CD14-positive monocyte (primary cell): ENCODE measurements around the gene FUT1. TPM values are rescaled to one million over a fixed set of nuclear protein-coding genes. Genes with fewer than 3 reads are reported as not detected.

Source experiments
- DNase-seq, 3 donors: peaks; one replicate each; pipeline ENCODE4 v3.0.0-alpha.2; 2011 to 2022
- H2AFZ ChIP-seq: 2 replicates; pipeline ENCODE4 v1.6.0; 2012; ENCODE audit warnings: mild to moderate bottlenecking, low read depth, low read length, inconsistent platforms; ENCODE audit not compliant: insufficient read depth, poor library complexity, severe bottlenecking
- H3K27ac ChIP-seq, 2 donors: 1 replicate in 1 of 2; 2 replicates in 1 of 2; pipeline ENCODE4 v1.5.1; 2012 to 2013; ENCODE audit warnings: low read length in 2 of 2, control low read depth in 1 of 2, inconsistent platforms in 1 of 2, low read depth in 1 of 2, mild to moderate bottlenecking in 1 of 2
- H3K27me3 ChIP-seq, 2 donors: one replicate each; pipeline versions ENCODE4 v1.6.0 to v1.6.1; 2011 to 2013; ENCODE audit warnings: low read length in 2 of 2; ENCODE audit not compliant: control insufficient read depth in 2 of 2, insufficient read depth in 2 of 2
- H3K36me3 ChIP-seq, 2 donors: replicated peaks in 1 of 2; 1 replicate in 1 of 2; 2 replicates in 1 of 2; pipeline versions ENCODE4 v1.5.1 to v1.6.1; 2012 to 2013; ENCODE audit warnings: low read length in 2 of 2, control low read depth in 1 of 2, inconsistent platforms in 1 of 2, mild to moderate bottlenecking in 1 of 2; ENCODE audit not compliant: insufficient read depth in 2 of 2, control insufficient read depth in 1 of 2
- H3K4me1 ChIP-seq, 2 donors: 1 replicate in 1 of 2; 2 replicates in 1 of 2; pipeline versions ENCODE4 v1.5.1 to v1.6.1; 2012 to 2013; ENCODE audit warnings: low read length in 2 of 2, control low read depth in 1 of 2, inconsistent platforms in 1 of 2, mild to moderate bottlenecking in 1 of 2, moderate library complexity in 1 of 2; ENCODE audit not compliant: insufficient read depth in 2 of 2, control insufficient read depth in 1 of 2
- H3K4me2 ChIP-seq: replicated peaks from 2 replicates; pipeline ENCODE3; 2012; ENCODE audit warnings: low read length, moderate library complexity, mild to moderate bottlenecking; ENCODE audit not compliant: poor library complexity, severe bottlenecking; ENCODE audit errors: extremely low read depth
- H3K4me3 ChIP-seq, 3 experiments: fragments of 200-600 bp in 1 of 3; sonication (generic) in 1 of 3; replicated peaks in 1 of 3; 1 replicate in 2 of 3; 2 replicates in 1 of 3; pipeline ENCODE4 v1.5.1; 2011 to 2013; ENCODE audit warnings: low read length in 3 of 3, mild to moderate bottlenecking in 3 of 3, control low read depth in 2 of 3, low read depth in 2 of 3, inconsistent platforms in 1 of 3, moderate library complexity in 1 of 3
- H3K79me2 ChIP-seq: 2 replicates; pipeline ENCODE4 v1.6.0; 2012; ENCODE audit warnings: mild to moderate bottlenecking, control low read depth, inconsistent platforms, low read length, moderate library complexity; ENCODE audit not compliant: insufficient read depth
- H3K9ac ChIP-seq: 2 replicates; pipeline ENCODE4 v1.6.0; 2017; ENCODE audit warnings: low read length, mild to moderate bottlenecking; ENCODE audit not compliant: insufficient read depth, poor library complexity, severe bottlenecking
- H3K9me3 ChIP-seq, 2 donors: replicated peaks in 1 of 2; 1 replicate in 1 of 2; 2 replicates in 1 of 2; pipeline versions ENCODE4 v1.5.1 to v1.6.1; 2012 to 2013; ENCODE audit warnings: low read length in 2 of 2, control low read depth in 1 of 2; ENCODE audit not compliant: control insufficient read depth in 1 of 2, insufficient read depth in 1 of 2
- H4K20me1 ChIP-seq: 2 replicates; pipeline ENCODE4 v1.6.0; 2012; ENCODE audit warnings: mild to moderate bottlenecking, low read length, control low read depth, moderate library complexity; ENCODE audit not compliant: insufficient read depth
- H3K27ac Mint-ChIP-seq, 7 donors: one replicate each; pipeline ENCODE4 v1.8.0; 2020; ENCODE audit warnings: mild to moderate bottlenecking in 7 of 7, mixed read lengths in 7 of 7, moderate library complexity in 6 of 7, inconsistent platforms in 2 of 7
- H3K27me3 Mint-ChIP-seq, 3 donors: one replicate each; pipeline ENCODE4 v1.8.0; 2021 to 2022; ENCODE audit warnings: low read depth in 3 of 3, mild to moderate bottlenecking in 3 of 3, mixed read lengths in 3 of 3, moderate library complexity in 3 of 3, inconsistent platforms in 1 of 3
- H3K36me3 Mint-ChIP-seq, 2 donors: one replicate each; pipeline ENCODE4 v1.8.0; 2020; ENCODE audit warnings: mixed read lengths in 2 of 2, inconsistent platforms in 1 of 2, mild to moderate bottlenecking in 1 of 2
- H3K4me1 Mint-ChIP-seq: one replicate; pipeline ENCODE4 v1.8.0; 2020; ENCODE audit warnings: mild to moderate bottlenecking, mixed read lengths
- H3K4me3 Mint-ChIP-seq, 2 donors: one replicate each; pipeline ENCODE4 v1.8.0; 2020; ENCODE audit warnings: mild to moderate bottlenecking in 2 of 2, mixed read lengths in 2 of 2, moderate library complexity in 1 of 2
- H3K9me3 Mint-ChIP-seq, 7 donors: one replicate each; pipeline ENCODE4 v1.8.0; 2020 to 2022; ENCODE audit warnings: mixed read lengths in 7 of 7, mild to moderate bottlenecking in 6 of 7, moderate library complexity in 6 of 7, inconsistent platforms in 2 of 7
- CTCF ChIP-seq: fragments of 200-600 bp; IDR thresholded peaks from one replicate; pipeline ENCODE4 v1.8.0; 2022; ENCODE audit warnings: antibody characterized with exemption, mild to moderate bottlenecking
- WGBS: methylation state at CpG from one replicate; pipeline ENCODE4 v1.1.5; 2013; ENCODE audit warnings: missing lambda C conversion rate; ENCODE audit not compliant: insufficient coverage; 5-methylcytosine and 5-hydroxymethylcytosine counted together
- intact Hi-C, 2 donors: fragments of 100-400 bp; cut with micrococcal nuclease; formaldehyde crosslinking; loops; one replicate each; pipeline versions ENCODE4 v1.15.0 to v1.15.1; 2023
- polyA minus RNA-seq: library from RNA; depleted of rRNA, polyadenylated mRNA; stranded (reverse); fragments of >200 nt; gene quantifications from 2 replicates; pipeline ENCODE4 v1.2.3, GENCODE V29; 2012
- polyA plus RNA-seq, 3 donors: library from polyadenylated mRNA; depleted of rRNA in 1 of 3; unstranded in 2 of 3; stranded (reverse) in 1 of 3; fragments of 300-500 nt in 2 of 3; fragments of >200 nt in 1 of 3; fragmentation: Illumina TruSeq in 2 of 3; gene quantifications; 1 replicate in 2 of 3; 2 replicates in 1 of 3; pipeline ENCODE4 v1.2.3, GENCODE V29; 2012 to 2021
- total RNA-seq, 12 experiments: library from RNA in 1 of 12; stranded (reverse) in 1 of 12; fragments of 120-200 nt in 1 of 12; gene quantifications; one replicate each; pipeline ENCODE4 v1.2.4 and lab custom pipeline; 2013 to 2026; ENCODE audit warnings: mixed read lengths in 6 of 12, inconsistent platforms in 1 of 12

The FUT1 gene
- 0.02 TPM for total RNA-seq (2013)
- polyA plus RNA-seq, result under 1 TPM in 1 of 3 donors, not detected in 2; 0.03 TPM
- polyA minus RNA-seq, result 0.08 and 0.14 TPM in 2 replicates
- total RNA-seq (lab: John Stamatoyannopoulos, UW), result 0 to 4.0 (median 0.49) reads per million in 11 experiments

DNA sequence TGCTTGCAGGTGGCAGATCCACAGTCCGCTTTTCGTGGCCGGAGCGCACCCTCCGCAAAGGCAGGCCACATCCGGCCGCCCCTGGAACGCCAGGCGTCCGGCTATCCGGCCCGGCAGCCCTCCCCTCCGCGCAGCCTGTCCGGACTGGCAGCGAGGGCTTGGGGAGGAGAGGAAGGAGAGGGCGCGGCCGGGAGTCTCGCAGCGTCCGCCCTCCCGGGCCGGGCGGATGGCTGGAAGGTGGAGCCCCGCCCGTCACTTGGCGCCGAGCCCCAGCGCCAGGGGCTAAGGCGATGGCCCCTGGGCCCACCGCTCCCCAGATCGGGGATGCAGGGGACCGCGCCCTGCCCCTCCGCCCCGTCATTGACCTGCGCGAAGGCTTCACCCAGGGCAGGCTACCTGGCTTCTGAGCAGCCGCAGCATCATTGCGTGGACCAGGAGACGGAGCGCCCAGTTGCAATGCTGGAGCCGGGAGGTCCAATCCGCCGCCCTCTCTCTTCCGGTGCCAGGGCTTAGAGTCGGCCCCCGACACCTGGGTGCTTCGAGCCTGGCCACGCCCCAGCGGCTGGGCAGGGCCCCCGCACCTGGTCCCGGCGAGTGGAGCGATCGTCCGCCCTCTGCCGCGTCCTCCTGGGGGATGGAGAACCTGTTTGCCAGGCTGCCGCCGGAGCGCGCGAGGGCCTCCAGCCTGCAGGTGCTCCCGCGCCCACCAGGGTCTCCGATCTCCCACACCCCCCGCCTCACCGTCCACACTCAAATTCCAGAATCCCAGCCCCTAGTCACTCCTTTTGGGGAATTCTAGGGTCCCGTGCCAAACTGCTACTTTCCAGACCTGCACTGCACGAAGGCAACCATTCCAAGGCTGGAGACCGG is at the start of gene FUT1:
FUT1 (minus strand) TSS at position 146 of the 870 bp plus-strand sequence. CDS start 1,360 bp downstream, outside the sequence.
- Mint-ChIP-seq H3K4me1 (peaks cover 19% of the 10 kb centered on the region), H3K9me3 (peaks cover 0 to 19% (median 8%) of the 10 kb centered on the region in 7 donors), H3K4me3 (peak within 1 kb of the TSS; percentile 28 to 79), H3K27me3 (peaks cover 41 to 67% (median 56%) of the 10 kb centered on the region in 3 donors), H3K27ac (peak within 1 kb of the TSS in 1 of 7 donors; percentile 50), H3K36me3 (peaks cover 0 to 3% of the 10 kb centered on the region in 2 donors)
- H3K9ac ChIP-seq, result no peak within 1 kb of the TSS
- no peaks in the 10 kb centered on the region for H3K79me2 ChIP-seq
- no peak for DNase-seq
- no peaks in the 10 kb centered on the region for H4K20me1 ChIP-seq
- H3K9me3 ChIP-seq, result no peaks in the 10 kb centered on the region
- intact Hi-C loops, result no loop called here
- no peaks in the 10 kb centered on the region for H3K36me3 ChIP-seq
- TF ChIP-seq CTCF, result no peak
- peaks cover 14 to 51% of the 10 kb centered on the region in 2 donors for H3K27me3 ChIP-seq
- H3K4me2 ChIP-seq, result peak within 1 kb of the TSS; percentile 39
- peak within 1 kb of the TSS in 1 of 3 experiments; percentile 40 for H3K4me3 ChIP-seq
- no peak within 1 kb of the TSS for H3K27ac ChIP-seq
- peaks cover 9 to 17% of the 10 kb centered on the region in 2 donors for H3K4me1 ChIP-seq
- H2AFZ ChIP-seq, result peak within 1 kb of the TSS; percentile 56
- 1% methylated on average over 63 of the region's 73 CpGs for WGBS

- Histone ChIP-seq H3K4me3 (no peak overlapping the region), H3K9me3 (no peaks in the 10 kb centered on the region), H3K4me1 (peaks cover 4 to 6% of the 10 kb centered on the region in 2 donors), H3K36me3 (no peaks in the 10 kb centered on the region), H3K4me2 (no peak overlapping the region), H3K27ac (no peak overlapping the region), H3K79me2 (no peaks in the 10 kb centered on the region), H4K20me1 (no peaks in the 10 kb centered on the region), H2AFZ (no peak overlapping the region), H3K9ac (no peak overlapping the region), H3K27me3 (no peaks in the 10 kb centered on the region)
- 97% methylated on average over 40 of the region's 44 CpGs for WGBS
- no peak for DNase-seq
- Mint-ChIP-seq H3K9me3 (no peaks in the 10 kb centered on the region), H3K27me3 (peaks cover 0 to 3% (median 2%) of the 10 kb centered on the region in 3 donors), H3K4me1 (peaks cover 6% of the 10 kb centered on the region), H3K36me3 (peaks cover under 1 to 7% of the 10 kb centered on the region in 2 donors), H3K27ac (no peak overlapping the region), H3K4me3 (no peak overlapping the region)
- TF ChIP-seq CTCF, result no peak
- intact Hi-C loops, result loop anchor here in 1 of 2 donors (5.0 kb wide), 1 partner anchor 173 kb away; no protein-coding TSS in a partner anchor
Observed at GRCh38 chr19:48799358-48800300, 47.2 kb upstream of the FUT1 start.
